Heart left ventricle (tissue), 13 donors: ENCODE results near the gene TMEM123.

ENCODE experiments used
- POLR2A ChIP-seq, 2 donors: fragments of 450-650 bp; IDR thresholded peaks; one replicate each; pipeline ENCODE4 v1.6.1; 2017; ENCODE audit warnings: antibody characterized with exemption in 2 of 2, mild to moderate bottlenecking in 2 of 2, moderate library complexity in 2 of 2
- TF ChIP-seq, protein P1 (sequence below), 12 donors: fragments of 200-600 bp; sonication (generic) in 4 of 12; IDR thresholded peaks; one replicate each; pipeline versions ENCODE4 v1.5.0 to v1.8.0; 2018 to 2022; ENCODE audit warnings: antibody characterized with exemption in 12 of 12, mild to moderate bottlenecking in 5 of 12
- donor health status: ischemic (EF 13 %, LVEDD 7.1; RV severe dilation, severe dysfunction).
- donor health status: DM: no; HTN: yes; CAD: no.
- donor health status: DM: no; HTN: no; CAD: no.
- donor health status: ischemic (EF 25% LVEDD 6.9; RV normal size, moderate dysfunction).
- donor health status: ischemic (EF 25% LVEDD 5.7; RV mildly dilated, moderate dysfunction).
- donor health status: ischemic (EF 35%, LVEDD 5.7; RV mildly dilated, moderate dysfunction).
- donor health status: nonischemic (EF 11% LVEDD 7.7; RV severe dilation, severe dysfunction).
- donor health status: DM: yes; HTN: yes; CAD: no.
- donor health status: PGD.
- donor health status: ischemic (EF 29% LVEDD 5.4; RV normal size, mild dysfunction).
- donor health status: nonischemic (EF 23%, LVEDD 6.1; RV moderate dilation, normal function).

DNA sequence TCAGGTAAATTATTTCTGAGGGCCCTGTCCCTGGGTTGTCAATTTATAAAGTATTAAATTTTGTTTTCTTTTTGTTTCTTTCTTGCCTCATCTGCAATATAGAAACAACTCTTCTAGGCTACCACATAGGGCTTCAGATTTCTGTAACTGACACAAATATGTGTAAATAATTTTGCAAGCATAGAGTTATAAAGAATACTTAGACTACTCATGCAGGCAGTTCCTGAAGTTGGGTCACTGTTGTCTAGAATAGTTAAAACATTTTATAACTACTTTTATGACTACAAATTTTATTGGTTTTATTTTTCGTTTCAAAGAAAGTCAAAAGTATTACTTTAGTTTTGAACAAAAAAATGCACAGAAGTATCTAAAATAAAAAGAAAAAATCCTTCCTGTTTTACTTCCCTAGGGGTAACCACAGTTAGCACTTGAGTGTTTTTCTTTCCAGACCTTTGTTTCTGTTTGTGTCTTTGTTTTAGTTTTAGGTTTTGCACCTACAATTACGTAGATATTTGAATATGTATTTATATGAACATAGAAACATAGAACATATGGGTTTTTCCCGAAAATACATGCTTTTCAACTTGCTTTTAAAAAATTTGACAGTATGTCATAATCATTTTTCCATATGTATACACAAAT, 12.4 kb upstream of the TMEM123 start:
- TF ChIP-seq, protein P1, sequence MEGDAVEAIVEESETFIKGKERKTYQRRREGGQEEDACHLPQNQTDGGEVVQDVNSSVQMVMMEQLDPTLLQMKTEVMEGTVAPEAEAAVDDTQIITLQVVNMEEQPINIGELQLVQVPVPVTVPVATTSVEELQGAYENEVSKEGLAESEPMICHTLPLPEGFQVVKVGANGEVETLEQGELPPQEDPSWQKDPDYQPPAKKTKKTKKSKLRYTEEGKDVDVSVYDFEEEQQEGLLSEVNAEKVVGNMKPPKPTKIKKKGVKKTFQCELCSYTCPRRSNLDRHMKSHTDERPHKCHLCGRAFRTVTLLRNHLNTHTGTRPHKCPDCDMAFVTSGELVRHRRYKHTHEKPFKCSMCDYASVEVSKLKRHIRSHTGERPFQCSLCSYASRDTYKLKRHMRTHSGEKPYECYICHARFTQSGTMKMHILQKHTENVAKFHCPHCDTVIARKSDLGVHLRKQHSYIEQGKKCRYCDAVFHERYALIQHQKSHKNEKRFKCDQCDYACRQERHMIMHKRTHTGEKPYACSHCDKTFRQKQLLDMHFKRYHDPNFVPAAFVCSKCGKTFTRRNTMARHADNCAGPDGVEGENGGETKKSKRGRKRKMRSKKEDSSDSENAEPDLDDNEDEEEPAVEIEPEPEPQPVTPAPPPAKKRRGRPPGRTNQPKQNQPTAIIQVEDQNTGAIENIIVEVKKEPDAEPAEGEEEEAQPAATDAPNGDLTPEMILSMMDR (IDR thresholded peaks at IDR 0.05): no peak
- no peak for TF ChIP-seq POLR2A (IDR thresholded peaks at IDR 0.05)
